NCI-H1694 treated with DMSO at 0.1 percent for 48 hours (cell line): ENCODE results near the gene RBM22.
A peak's percentile ranks its signal among the peaks of the same experiment; 100 is the strongest.
"Not testable (repeated sequence)": the region's sequence is repeated elsewhere in the genome, so short reads cannot be mapped to it uniquely, and the experiment has no call there.

Source experiments
- DNase-seq: peaks from one replicate; lab custom pipeline; 2025; lab: John Stamatoyannopoulos, UW

The RBM22 gene

DNA sequence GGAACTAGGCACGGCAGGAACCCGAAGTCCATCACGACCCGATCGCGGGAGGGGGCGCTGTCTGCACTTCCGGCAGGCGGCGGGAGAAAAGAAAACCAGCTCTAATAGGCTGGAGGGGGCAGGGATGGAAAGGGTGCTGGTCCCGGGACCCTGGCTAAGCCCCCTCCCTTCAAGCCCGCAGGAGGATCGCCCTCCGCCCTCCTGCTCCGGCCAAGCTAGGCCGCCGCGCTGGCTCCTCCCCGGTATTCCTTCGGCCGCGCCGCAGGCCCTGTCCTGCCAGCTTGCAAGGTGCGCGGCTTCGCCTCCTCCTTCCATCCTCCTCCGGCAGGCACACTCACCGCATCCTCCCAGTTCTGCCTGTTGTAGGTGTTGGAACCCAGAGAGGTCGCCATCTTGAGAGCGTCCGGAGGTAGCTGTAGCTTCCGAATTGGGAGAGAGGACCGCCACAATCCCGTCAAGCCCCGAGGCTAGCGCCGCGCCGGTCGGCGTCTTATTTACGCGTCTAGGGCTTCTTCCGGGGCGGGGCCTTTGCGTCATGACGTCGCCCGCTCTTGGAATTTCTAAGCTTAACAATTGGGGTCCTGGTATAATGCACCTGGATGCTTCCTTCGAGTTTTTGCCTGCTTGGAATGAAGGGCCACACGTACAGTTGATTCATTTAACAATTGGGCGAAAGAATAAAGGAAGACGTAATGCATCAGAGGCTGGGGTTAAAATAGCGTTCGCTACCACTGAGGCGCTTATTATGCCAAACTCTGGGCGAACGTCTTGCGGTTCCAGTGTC, at the start of gene RBM22:
RBM22 (minus strand) TSS at position 469 of the 784 bp plus-strand sequence; CDS start at position 392, 77 bp downstream.
- peak; percentile 84 for DNase-seq

- no peak for DNase-seq
Measured at GRCh38 chr5:150750469-150750868, 49.6 kb upstream of the RBM22 start.

- not testable (repeated sequence) for DNase-seq
Measured at GRCh38 chr5:150743142-150743488, 42.3 kb upstream of the RBM22 start.

DNA sequence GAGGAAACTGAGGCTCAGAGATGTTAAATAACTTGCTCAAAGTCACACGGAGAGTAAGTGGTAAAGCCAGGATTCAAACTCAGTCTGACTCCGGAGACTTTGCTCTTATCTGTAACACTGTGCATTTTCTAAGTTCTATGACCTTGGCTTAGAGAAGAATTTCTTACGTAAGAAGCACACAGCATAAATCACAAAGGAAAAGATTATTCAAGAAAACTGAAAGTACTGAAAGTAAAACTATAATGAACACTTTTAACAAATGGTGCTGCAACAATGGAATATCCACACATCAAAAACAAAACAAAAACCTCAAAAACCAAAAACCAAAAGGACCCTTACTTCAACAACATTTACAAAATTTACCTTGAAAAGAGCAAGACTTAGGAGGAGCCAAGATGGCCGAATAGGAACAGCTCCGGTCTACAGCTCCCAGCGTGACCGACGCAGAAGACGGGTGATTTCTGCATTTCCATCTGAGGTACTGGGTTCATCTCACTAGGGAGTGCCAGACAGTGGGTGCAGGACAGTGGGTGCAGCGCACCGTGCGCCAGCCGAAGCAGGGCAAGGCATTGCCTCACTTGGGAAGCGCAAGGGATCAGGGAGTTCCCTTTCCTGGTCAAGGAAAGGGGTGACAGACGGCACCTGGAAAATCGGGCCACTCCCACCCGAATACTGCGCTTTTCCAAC, 41.7 kb upstream of the RBM22 start:
- DNase-seq = not testable (repeated sequence)

DNA sequence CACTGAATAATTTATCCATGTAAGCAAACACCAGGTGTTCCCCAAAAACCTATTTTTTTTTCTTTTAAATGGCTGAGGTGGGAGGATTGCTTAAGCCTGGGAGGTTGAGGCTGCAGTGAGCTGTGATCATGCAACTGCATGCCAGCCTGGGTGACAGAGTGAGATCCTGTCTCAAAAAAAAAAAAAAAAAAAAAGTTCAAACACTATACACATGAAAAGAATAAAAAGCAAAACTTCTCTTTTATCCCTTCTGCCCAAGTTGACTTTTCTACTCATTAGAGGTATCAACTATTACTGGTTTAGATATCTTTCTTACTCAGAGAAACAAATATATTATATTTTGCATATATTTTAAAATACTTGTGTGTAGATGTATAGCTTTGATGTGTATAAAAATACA, 40.1 kb upstream of the RBM22 start:
- DNase-seq = no peak

DNA sequence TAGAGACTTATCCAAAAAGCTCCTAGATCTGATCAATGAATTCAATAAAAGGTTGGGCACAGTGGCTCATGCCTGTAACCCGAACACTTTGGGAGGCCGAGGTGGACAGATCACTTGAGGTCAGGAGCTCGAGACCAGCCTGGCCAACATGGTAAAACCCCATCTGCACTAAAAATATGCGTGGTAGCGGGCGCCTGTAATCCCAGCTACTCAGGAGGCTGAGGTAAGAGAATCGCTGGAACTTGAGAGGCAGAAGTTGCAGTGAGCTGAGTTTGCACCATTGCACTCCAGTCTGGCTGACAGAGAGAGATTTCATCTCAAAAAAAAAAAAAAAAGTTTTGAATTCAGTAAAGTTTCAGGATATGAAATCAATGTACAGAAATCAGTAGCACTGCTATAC, 38.0 kb upstream of the RBM22 start:
- DNase-seq = no peak

DNA sequence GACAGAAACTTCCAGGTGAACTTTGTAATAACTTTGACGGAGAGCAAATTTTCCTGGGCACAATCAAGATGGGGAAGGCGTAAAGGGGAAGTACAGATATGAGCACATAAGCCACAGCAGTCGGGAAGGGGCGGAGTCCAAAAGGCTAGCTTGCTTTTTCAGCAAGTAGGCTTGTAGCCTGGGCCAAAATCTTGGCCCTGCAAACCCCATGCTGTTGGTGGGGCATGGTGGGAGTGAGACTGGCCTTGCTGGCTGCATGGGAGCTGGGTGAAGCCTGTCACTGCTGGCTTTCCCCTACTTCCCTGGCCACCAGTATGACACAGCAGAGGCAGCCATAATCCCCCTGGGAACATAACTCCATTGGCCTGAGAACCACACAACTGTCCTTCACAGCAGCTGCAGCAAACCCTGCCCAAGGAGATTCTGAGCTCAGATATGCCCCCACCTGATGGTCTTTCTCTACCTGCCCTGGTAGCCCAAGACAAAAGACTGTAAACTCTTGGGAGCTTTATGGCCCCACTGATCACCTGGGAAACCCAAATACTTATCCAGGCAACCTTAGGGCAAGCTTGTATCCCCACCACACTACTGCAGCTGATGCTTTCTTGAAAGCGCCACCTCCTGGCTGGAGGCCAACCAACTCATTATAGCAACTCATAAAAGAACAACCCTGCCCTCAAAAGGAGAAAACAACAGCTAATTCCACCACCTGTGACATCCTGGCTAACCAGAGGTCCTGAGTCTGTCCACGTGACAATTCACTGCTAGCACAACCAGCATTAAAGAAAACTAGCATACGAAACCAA, 33.9 kb upstream of the RBM22 start:
- DNase-seq = no peak

DNA sequence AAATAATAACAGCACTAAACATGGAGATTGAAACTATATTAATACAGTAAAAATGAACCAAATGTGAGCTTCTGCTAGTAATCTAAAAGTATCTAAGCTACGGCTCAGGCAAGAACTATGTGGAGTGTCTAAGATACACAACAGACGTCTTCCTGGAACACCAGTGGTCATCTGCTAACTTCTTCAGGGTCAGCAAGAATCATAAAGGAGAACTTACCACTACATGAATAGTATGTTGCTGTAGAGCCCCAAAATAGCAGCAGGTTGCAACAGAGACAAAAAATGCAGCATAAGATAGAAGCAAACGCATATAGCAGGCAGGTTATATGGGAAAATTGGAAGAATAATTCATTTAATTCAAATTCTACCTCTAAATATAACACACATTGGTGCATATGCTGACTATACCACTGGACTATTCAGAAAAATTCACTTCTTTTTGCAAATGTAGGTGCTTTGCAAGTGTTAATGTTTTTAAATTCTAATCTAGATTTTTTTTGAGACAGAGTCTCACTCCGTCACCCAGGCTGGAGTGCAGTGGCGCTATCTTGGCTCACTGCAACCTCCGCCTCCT, 30.9 kb upstream of the RBM22 start:
- DNase-seq = no peak

DNA sequence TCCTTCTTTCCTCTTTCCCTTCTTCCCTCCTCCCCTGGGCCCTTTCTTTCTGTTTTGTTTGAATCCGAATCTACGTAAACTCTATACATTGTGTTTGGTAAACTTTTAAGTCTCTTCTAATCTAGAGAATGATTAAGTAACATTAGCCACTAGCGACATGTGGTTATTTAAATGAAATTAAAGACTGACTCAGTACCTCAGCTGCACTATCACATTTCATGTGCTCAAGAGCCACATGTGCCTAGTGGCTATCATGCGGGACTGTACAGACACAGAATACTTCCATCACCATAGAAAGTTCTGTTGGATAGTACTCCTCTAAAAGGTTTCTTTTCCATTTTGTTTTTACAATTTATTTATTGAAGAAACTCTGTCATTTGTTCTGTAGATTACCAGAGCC, 29.0 kb upstream of the RBM22 start:
- DNase-seq = no peak

GRCh38 chr5:150723845-150724244, 23.0 kb upstream of the RBM22 start:
- DNase-seq = no peak

DNA sequence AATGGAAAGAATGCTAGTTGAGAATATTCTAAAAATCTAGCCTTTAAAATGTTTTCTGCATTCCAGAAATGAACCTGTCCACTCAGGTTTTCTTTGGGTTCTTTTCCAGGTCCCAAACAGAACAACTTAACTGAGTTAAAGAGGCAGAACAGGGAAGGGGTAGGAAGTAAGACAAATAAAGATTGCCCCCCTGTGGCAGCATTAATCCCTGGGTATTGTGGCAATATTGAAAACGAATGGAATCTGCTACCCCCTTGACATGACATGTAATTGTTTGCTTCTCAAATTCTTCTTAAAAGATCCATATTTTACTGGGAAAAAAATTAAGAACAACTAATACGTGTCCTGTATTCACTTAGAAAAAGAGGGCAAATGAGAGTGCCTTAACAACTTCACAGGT, 9.3 kb upstream of the RBM22 start:
- DNase-seq = no peak

DNA sequence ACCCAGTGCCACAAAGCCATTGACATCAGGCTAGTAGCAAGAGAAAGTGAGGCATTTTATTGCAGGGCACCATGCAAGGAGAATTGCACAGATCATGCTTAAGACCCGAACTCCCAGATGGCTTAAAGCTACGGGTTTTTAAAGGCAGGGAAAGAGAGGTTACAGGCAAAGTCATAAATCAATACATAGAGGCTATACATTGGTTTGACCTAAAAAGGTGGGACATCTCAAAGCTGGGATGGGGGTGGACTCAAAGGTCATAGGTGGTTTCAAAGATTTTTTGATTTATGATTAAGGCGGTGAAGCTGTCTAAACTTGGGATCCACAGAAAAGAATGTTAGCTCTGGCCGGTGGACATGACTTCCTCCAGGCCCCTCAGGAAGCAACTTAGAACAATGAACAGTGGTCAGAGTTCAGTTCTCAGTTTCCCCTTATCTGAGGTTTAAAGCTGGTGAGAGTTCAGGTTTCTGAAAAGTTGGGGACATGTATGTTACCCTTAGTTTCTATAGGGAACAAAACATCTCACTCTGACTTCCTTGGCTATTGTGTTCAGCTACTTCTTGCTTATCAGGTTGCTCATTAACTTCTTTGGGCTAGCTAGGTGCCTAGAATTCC, 6.0 kb upstream of the RBM22 start:
- no peak for DNase-seq

DNA sequence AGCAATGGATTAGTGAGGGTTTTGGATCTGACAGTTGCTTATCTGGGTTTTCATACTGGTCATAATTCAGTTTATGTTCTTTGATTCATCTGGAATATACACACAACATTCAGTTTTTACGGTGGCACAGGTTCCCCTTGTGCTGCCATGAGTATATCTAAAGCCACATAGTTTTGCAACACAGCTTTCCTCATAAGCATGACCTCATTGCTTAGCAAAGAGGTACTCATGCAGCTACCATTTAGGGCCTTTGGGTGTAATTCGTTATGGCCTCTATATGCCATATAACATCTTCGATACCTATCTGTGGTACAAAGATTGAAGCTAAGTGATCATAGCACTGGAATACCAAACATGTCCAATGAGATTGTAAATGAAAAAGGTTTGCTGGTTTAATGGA, 2.9 kb upstream of the RBM22 start:
- DNase-seq = no peak

GRCh38 chr5:150700246-150700593, 642 bp downstream of the RBM22 start:
- no peak for DNase-seq

DNA sequence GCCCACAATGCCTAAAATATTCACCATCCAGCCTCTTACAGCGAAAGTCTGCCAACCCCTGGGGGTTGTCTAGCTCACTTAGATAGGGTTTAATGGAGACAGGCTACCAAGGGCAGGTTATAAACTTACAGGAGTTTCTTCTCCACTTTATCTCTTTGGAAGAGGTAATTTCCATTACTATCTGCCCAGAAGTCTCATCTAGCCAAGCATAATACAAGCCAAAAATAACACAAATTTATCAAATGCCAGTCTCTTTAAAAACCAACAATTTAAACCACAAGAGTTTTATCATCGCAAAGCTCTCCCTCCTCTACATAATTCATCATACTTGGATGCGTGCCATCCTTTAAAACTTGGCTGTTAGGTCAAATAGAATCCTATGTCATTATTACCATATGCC, 6.2 kb downstream of the RBM22 start:
- no peak for DNase-seq

GRCh38 chr5:150692276-150692675, 8.6 kb downstream of the RBM22 start:
- no peak for DNase-seq

DNA sequence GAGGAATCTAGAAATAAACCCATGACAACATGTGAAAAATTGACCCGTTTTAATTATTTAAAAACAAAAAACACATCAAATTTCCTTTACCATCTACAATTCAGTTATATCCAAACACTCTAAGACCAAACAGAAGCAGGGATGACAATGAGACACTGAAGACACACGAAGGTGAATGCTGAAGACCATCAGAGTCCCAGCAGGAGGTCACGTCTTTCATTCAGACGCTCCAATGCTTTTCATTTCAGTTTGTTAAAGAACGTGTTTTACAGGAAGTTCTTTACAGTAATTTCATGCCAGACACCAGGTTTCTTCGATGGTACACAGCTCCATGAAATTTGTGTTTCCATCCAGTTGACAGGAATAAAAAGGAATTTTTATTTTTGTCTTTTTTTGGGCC, 10.1 kb downstream of the RBM22 start:
- DNase-seq = no peak

DNA sequence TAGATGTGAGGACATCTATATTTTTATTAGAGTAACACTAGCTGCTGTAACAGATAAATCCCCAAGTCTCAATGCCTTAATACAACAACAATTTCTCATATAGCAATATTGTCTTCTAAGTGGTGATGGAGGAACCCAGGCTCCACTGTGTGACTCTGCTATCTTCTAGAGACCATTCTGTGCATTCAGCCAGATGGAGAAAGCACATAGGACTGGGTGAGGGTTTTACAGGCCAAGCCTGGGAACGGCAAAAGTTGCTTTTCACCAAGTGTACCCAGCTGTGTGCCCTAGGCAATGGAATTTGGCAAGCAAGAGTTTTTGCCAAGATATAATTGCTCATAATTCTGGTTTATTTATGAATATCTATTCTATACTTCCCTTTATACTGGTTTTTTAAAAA, 11.7 kb downstream of the RBM22 start:
- no peak for DNase-seq

DNA sequence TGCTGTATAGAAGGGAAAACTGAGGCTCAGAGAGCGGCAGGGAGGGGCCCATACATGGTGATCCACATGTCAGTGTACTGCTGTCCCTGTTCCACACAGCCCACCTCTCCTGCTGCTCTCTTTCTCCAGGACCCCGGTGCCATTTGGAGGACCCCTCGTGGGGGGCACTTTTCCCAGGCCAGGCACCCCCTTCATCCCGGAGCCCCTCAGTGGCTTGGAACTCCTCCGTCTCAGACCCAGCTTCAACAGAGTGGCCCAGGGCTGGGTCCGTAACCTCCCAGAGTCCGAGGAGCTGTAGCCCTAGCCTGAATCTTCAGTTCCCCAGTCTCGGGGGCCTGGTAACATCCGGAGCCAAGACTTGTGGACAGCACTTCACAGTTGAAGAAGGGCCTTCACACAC, 24.3 kb downstream of the RBM22 start:
- no peak for DNase-seq

DNA sequence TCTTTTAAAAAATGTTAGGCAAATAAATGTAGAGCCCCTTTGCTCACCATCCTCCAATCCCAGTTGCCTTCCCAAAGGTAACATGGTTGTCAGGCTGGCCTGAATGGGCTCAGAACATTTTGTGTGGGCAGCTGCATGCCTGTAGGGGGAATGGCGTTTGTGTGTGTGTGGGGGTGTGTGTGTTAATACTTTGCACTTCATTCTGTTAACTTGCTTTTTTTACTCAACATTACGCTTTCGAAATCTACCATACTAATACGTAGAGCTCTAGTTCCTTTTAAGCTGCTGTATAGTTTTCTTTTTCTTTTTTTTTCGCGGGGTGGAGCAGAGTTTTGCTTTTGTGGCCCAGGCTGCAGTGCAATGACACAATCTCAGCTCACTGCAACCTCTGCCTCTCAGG, 25.8 kb downstream of the RBM22 start:
- no peak for DNase-seq

DNA sequence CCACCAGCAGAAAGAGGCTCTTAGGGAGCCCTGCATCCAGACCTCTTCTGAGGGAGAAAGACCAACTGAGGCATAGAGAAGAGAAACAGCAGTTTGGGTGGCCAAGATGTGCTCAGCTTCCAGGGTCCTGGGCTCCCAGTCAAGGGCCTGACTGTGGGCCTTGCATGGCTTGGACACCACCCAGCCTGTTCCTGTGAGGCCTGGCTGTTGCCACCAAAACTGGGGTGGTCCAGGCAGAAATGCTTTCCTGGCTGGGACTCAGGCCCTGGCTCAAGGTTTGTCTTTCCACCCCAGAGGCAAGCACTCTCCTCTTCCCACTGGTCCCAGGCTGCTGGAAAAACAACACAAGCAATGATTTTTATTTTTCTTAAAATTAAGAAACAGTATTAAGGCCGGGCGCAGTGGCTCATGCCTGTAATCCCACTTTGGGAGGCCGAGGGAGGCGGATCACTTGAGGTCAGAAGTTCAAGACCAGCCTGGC, 26.5 kb downstream of the RBM22 start:
- no peak for DNase-seq

GRCh38 chr5:150672884-150673275, 28.0 kb downstream of the RBM22 start:
- no peak for DNase-seq
